ENCODE measurements around the gene TAS1R2. TPM values are rescaled to one million over a fixed set of nuclear protein-coding genes. Genes with fewer than 3 reads are reported as not detected.

The TAS1R2 gene
- total and polyA plus RNA-seq, 2 experiments from 2014 or later, result not detected

- TF ChIP-seq, protein P1, sequence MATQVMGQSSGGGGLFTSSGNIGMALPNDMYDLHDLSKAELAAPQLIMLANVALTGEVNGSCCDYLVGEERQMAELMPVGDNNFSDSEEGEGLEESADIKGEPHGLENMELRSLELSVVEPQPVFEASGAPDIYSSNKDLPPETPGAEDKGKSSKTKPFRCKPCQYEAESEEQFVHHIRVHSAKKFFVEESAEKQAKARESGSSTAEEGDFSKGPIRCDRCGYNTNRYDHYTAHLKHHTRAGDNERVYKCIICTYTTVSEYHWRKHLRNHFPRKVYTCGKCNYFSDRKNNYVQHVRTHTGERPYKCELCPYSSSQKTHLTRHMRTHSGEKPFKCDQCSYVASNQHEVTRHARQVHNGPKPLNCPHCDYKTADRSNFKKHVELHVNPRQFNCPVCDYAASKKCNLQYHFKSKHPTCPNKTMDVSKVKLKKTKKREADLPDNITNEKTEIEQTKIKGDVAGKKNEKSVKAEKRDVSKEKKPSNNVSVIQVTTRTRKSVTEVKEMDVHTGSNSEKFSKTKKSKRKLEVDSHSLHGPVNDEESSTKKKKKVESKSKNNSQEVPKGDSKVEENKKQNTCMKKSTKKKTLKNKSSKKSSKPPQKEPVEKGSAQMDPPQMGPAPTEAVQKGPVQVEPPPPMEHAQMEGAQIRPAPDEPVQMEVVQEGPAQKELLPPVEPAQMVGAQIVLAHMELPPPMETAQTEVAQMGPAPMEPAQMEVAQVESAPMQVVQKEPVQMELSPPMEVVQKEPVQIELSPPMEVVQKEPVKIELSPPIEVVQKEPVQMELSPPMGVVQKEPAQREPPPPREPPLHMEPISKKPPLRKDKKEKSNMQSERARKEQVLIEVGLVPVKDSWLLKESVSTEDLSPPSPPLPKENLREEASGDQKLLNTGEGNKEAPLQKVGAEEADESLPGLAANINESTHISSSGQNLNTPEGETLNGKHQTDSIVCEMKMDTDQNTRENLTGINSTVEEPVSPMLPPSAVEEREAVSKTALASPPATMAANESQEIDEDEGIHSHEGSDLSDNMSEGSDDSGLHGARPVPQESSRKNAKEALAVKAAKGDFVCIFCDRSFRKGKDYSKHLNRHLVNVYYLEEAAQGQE (IDR thresholded peaks at IDR 0.05; ENCODE audit: unreplicated experiment), result no peak
- TF ChIP-seq ZNF114 (CRISPR knock-in tag; IDR thresholded peaks at IDR 0.05) (no peak), ETS1 (IDR thresholded peaks at IDR 0.05) (no peak), ZNF331 (CRISPR knock-in tag; IDR thresholded peaks at IDR 0.05; ENCODE audit: low read depth) (no peak), CREB1 (CRISPR knock-in tag; IDR thresholded peaks at IDR 0.05; ENCODE audit: low read depth) (no peak), STAT1 (IDR thresholded peaks at IDR 0.05; ENCODE audit: unreplicated experiment) (no peak), JUNB (IDR thresholded peaks at IDR 0.05; ENCODE audit: unreplicated experiment) (no peak)
Measured at GRCh38 chr1:18903291-18903756, 43.9 kb upstream of the TAS1R2 start (continued).

GRCh38 chr1:18902523-18903290, 43.2 kb upstream of the TAS1R2 start, which contains the start of gene ALDH4A1:
TSS of gene ALDH4A1 (minus strand) at chr1:18902555. CDS start at chr1:18902523, 32 bp downstream.
- Histone ChIP-seq H3K4me2 (peak within 1 kb of the TSS; percentile 95), H3K36me3 (ENCODE audit: insufficient read depth) (no peaks in the 10 kb centered on the region), H4K20me1 (replicated peaks; ENCODE audit: insufficient read depth) (no peaks in the 10 kb centered on the region; the same call in 1 of the 2 replicates), H3F3A (replicated peaks; ENCODE audit: low read depth) (0 out of 2 replicates have a peak, but pooled peaks cover 5% of the 10 kb centered on the region), H2AFZ (peak within 1 kb of the TSS; percentile 4), H3K9me2 (ENCODE audit: insufficient read depth) (no peaks in the 10 kb centered on the region), H3K4me1 (ENCODE audit: insufficient read depth) (peaks cover 15% of the 10 kb centered on the region), H3K4me3 (peak within 1 kb of the TSS; percentile 98), H3K27me3 (ENCODE audit: insufficient read depth) (no peaks in the 10 kb centered on the region), H3K79me2 (replicated peaks; ENCODE audit: insufficient read depth) (peaks cover 12% of the 10 kb centered on the region), H3K27ac (ENCODE audit: low read depth) (peak within 1 kb of the TSS; percentile 61)
- H3K9me3 Mint-ChIP-seq, result no peaks in the 10 kb centered on the region; the same call in 2 of the 3 replicates
- peak within 1 kb of the TSS; percentile 91 for H3K4me3 Mint-ChIP-seq
- peaks cover 1% of the 10 kb centered on the region; the same call in 1 of the 3 replicates for H3K36me3 Mint-ChIP-seq (ENCODE audit: low read depth)
- ATAC-seq, result peak; percentile 94
- peaks cover 10% of the 10 kb centered on the region for H3K27me3 Mint-ChIP-seq (ENCODE audit: insufficient read depth, low read depth, poor library complexity)
- H3K27ac Mint-ChIP-seq, result peak within 1 kb of the TSS; percentile 100
- no peak for TF ChIP-seq STAT1 (IDR thresholded peaks at IDR 0.05; ENCODE audit: unreplicated experiment)
- peak; percentile 68 for TF ChIP-seq POLR2AphosphoS5 (IDR thresholded peaks at IDR 0.05; ENCODE audit: low read depth)
- no peak for TF ChIP-seq ZNF462 (CRISPR knock-in tag; IDR thresholded peaks at IDR 0.05)
- DNase-seq (ENCODE audit: low spot score), result peak; percentile 99
- H3K4me1 Mint-ChIP-seq, result peaks cover 23% of the 10 kb centered on the region

Measured in GM23338 (cell line).